HG03060 (cell line): ENCODE measurements around the gene C1orf52.
"Not testable (repeated sequence)": the region's sequence is repeated elsewhere in the genome, so short reads cannot be mapped to it uniquely, and the experiment has no call there.

Experiments used
- ATAC-seq: cut with Tn5 transposase; IDR thresholded peaks from one replicate; pipeline ENCODE4 v1.9.1; 2021; ENCODE audit warnings: low read depth, moderate number of reproducible peaks; ENCODE audit not compliant: unreplicated experiment

The C1orf52 gene

DNA sequence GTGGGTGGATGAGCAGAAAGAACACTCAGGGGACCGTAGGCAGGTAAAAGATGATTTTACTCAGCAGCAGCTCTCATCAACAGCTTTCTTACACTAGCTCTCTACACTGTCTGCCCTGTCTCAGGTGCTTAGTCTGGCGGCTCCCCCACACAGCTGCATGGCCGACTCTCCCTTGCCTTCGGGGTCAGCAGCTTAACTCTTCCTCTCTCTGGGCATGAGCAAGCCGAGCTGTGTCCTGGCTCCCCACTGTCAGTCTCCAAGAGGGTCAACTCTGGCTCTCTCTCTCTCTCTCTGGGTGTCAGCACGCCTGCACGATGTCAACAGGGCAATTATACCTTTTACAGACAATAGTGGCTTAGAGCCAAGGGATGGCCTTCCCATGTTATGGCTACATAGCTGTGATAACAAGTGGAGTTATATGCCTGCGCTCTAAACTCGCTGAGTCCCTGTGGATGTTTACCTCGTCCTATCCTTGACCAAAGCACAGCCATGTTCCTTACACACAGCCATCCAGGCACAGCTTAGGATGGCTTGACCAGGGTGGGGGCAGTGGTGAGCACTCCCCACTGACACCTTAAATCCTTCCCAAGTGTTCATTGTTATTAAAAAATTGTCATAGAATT, 20.1 kb upstream of the C1orf52 start:
- no peak for ATAC-seq

- peak; percentile 17 for ATAC-seq
These were observed 19.4 kb upstream of the C1orf52 start for GRCh38 chr1:85278853-85279314.

GRCh38 chr1:85277802-85278201, 18.3 kb upstream of the C1orf52 start:
- no peak for ATAC-seq

- ATAC-seq, result no peak
These were observed 17.6 kb upstream of the C1orf52 start for GRCh38 chr1:85276978-85277639.

- peak; percentile 85 for ATAC-seq
These were observed 16.9 kb upstream of the C1orf52 start, which contains the start of gene BCL10 for GRCh38 chr1:85276215-85276977. BCL10 (minus strand) TSS chr1:85276632; CDS start chr1:85276352, 280 bp downstream.

DNA sequence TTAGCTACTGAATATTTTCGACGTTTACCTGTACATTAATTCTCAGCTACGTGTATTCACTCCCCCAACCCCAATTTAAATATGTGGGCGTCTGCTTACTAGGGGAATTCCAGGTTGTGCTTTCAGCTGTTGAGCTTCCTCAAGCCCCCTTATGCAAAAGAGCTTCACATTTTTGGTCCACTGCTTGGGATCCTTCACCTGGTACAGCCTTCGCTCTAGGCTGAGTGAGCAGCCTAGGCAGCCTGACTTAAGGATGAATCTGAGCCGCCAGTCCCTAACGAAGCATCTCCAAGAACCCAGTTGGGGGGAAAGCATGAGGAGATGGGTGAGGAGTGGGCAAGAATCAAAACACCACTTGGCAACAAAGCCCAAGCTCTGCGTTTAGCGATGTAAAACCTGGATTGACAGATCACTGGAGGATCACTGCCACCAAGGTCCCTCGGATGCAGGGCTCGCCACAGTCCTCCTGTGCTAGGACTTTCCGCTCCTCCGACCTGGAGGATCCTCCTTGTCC, 16.3 kb upstream of the C1orf52 start:
- no peak for ATAC-seq

DNA sequence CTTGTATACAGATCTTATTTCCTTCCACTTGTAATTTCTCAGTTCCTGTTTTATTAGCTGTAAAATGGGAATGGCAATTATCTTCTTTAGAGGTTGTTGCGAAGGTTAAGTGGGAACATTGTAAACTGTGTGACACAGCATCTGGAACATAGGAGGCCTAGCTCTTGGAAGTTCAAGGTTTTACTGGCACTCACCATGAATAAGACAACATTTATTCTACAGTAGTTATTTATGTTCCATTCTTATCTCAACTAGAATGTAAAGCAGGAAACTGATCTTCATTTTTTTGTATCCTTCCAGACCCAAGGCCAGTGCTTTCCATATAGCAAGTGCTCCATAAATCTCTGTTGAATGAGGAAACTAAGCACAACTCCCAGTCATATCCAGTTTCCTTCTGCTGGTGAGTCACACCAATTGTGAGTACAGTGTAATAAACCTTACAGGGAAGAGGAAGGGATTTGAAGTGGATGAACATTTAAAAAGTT, 15.5 kb upstream of the C1orf52 start:
- ATAC-seq, result no peak

- no peak for ATAC-seq
These were observed 13.9 kb upstream of the C1orf52 start for GRCh38 chr1:85273397-85273796.

- no peak for ATAC-seq
These were observed 9.5 kb upstream of the C1orf52 start for GRCh38 chr1:85268801-85269585.

GRCh38 chr1:85267313-85267712, 7.9 kb upstream of the C1orf52 start:
- no peak for ATAC-seq

DNA sequence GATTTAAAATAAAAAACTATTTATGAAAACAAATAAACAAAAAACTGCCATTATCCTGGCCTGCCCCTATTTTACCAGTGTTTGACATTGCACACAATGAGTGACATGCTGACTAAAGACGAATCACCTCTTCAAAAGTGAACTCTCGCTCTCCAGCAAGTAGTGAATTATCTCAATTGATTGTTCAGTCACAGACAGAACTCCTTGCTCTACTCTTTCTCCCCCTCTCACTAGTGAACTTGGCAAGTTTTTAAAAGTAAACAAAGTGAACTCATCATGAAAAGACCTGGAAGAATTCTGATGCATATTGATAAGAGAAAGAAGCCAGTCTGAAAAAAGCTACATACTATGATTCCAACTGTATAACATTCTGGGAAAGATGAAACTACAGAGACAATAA, 4.7 kb upstream of the C1orf52 start:
- ATAC-seq, result no peak

GRCh38 chr1:85262985-85263384, 3.5 kb upstream of the C1orf52 start:
- no peak for ATAC-seq

DNA sequence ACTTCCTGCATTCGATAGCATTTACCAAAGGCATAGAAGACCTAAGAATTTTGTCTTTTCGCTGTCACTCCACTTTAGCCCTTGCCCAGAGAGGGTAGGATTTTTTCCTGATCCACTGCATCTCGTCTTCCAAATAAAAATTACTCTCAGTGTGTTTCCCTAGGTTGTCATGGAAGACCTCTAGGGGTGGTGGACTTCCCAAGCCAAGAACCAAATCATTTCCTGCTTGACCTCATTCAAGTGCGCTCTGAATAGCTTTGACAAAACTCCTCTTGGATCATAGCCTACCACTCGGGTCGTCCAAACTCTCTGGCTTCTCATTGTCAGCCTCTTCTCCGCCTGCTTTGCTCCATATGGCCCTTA, 431 bp upstream of the C1orf52 start:
- ATAC-seq, result no peak

- no peak for ATAC-seq
These were observed 835 bp downstream of the C1orf52 start for GRCh38 chr1:85258536-85259117.

GRCh38 chr1:85249042-85249441, 10.4 kb downstream of the C1orf52 start:
- not testable (repeated sequence) for ATAC-seq

DNA sequence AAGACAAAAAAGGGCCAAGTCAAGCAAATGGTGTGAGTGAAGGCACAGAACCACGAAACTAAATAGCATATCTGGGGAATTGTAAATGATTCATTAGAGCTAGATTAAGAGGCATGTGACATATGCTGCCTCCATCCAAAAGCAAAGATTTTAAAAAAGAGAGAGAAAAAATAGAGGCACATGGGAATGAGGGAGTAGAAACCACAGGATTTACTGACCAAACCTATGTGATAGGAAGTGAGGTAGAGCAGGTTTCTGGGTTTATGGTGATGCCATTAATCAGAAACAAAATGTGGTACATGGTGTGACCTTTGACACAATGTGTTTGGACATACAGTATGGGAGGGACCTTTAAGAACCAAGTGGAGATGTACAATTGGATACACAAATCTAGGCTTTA, 13.6 kb downstream of the C1orf52 start:
- no peak for ATAC-seq

DNA sequence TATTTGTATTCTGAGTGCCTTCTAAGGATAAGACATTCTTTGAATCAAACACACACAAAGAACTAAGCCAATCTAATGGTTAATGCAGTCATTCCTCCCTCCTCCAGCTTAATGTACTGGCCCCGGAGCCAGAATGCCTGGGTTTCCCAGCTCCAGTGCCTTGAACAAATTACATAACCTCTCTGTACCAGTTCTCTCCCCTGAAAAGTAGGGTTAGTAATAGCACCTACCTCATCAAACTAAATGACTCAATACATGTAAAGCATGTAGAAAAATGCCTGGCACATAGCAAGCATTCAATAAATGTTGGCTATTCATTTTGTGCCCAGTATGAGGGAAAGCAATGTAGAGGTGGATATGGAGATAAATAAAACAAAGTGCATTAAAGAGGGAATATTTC, 14.0 kb downstream of the C1orf52 start:
- no peak for ATAC-seq

DNA sequence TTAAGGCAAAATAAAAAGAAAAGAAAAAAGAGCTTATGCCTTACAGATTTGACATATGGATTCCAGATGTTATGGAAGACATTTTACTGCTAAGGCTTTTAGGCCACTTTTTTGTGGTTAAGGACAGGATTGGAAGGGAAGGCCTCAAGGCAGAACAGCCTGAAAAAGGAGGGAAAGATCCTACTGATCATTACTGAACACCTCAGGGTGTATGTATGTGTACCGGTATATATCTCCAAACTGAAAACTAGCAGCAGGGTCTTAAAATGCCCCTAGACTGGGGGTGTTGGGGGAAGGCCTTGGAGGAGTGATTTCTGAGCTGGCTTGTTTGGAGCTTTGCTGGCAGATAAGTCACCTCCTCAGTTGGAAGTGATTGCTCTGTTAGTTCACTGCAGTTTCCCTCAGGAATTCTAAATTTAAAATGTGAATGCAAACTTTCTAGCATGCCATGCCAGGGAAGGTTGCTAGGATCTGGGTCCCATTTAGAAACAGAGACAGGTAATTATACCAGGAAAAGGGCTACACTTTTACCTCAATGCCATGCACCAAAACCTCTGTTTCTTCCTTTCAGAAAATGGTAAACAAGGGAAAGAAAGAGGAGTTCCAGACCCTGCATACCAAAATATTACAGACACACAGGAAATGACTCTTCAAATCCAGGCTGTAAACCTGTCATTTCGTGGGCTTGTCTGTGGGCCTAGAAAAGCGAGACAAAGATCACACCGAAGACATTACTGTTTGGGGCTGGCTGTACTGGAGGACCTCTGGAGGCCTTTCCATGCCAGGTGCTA, 15.0 kb downstream of the C1orf52 start:
- ATAC-seq, result no peak

DNA sequence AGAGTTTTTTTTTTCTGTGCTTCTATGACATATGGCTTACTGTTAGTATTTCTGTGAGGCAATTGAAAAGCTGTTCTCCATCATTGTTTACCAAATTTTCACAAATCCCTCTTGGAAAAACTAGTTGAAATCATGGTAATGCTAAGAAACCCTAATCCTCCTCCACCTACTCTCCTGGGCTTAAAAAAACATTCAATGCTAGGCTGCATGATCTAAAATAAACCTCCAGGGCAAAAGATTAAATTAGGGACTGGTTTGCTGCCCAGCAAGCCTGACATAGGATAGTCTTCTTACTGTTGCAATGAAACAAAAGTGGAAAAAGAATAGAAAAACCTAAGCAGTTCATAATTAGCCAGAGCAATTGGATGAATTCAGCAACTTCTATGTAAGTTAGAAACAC, 16.1 kb downstream of the C1orf52 start:
- no peak for ATAC-seq
